ENCODE results near the gene HIP1R. TPM values are rescaled to one million over a fixed set of nuclear protein-coding genes. Genes with fewer than 3 reads are reported as not detected.

The HIP1R gene
- total and polyA plus RNA-seq, 8 donors = 23.7 to 36.7 (median 30.4) TPM

DNA sequence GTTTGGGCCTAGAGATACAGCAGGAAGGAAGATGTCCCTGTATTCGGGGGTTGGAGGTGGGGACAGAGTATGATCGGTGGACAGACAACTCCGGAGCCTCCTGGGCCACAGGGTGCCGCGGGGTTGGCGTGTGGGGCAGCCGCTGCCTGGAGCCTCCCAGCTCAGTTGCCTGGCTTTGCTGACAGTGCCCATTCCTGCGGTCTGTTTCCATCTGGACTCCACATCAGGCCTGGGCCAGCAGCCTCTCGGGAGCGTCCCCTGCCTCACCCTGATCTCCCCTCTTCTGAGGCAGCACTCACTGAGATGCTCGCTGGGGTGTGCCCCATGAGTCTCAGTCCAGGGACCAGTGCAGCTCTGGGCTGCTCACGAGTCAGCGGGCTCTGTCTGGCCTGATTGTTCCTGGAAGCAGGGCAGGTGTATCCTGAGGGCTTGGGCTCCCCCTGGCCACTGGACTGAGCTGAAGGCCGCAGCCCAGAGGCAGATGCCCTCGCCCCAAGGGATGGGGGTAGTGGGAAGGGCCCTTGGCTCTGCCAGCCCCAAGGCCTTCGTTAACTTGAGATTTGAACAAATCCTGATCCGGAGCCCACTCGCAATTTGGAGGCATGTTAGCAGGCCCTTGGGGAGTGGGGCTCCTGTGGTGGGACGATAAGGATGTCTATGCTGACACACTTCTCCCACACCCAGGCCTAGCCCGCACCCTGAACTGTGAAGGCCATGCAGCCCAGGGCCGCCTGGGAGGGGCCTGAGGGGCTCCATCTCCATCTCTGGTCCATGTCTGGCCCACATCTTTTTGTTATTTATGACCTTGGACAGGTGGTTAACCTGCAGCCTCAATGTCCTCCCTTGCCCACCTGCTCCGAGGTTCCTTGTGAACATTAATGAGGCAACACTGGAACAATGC, 7.5 kb downstream of the HIP1R start:
- intact Hi-C loops (cut with DNase I) = no loop called here
- DNase-seq (no peak), ATAC-seq (peak; percentile 14)
- H3K4me1 ChIP-seq = peaks cover 5 to 25% of the 10 kb centered on the region in 2 donors
- H3K36me3 ChIP-seq = no peaks in the 10 kb centered on the region
- no peaks in the 10 kb centered on the region for H3K9me3 ChIP-seq
- H3K4me3 ChIP-seq = no peak overlapping the region
- H3K27ac ChIP-seq = peak overlapping the region; percentile 45 to 67
- no peaks in the 10 kb centered on the region for H3K27me3 ChIP-seq
- TF ChIP-seq CTCF (IDR thresholded peaks at IDR 0.05) = no peak

- H3K27ac ChIP-seq = no peak overlapping the region
- intact Hi-C loops (cut with DNase I) = no loop called here
- peaks cover 5 to 20% of the 10 kb centered on the region in 2 donors for H3K4me1 ChIP-seq
- TF ChIP-seq CTCF (IDR thresholded peaks at IDR 0.05) = no peak
- no peaks in the 10 kb centered on the region for H3K9me3 ChIP-seq
- H3K4me3 ChIP-seq = no peak overlapping the region
- DNase-seq (no peak), ATAC-seq (no peak)
- H3K36me3 ChIP-seq = peaks cover 0 to 3% of the 10 kb centered on the region in 2 donors
- H3K27me3 ChIP-seq = no peaks in the 10 kb centered on the region
These were observed 8.2 kb downstream of the HIP1R start for GRCh38 chr12:122843455-122843854.

GRCh38 chr12:122844366-122844971, 9.2 kb downstream of the HIP1R start:
- TF ChIP-seq CTCF (IDR thresholded peaks at IDR 0.05) = no peak
- DNase-seq (no peak), ATAC-seq (no peak)
- Histone ChIP-seq H3K4me1 (peaks cover 8 to 21% of the 10 kb centered on the region in 2 donors), H3K9me3 (no peaks in the 10 kb centered on the region), H3K27me3 (no peaks in the 10 kb centered on the region), H3K27ac (no peak overlapping the region), H3K36me3 (peaks cover 0 to 8% of the 10 kb centered on the region in 2 donors), H3K4me3 (no peak overlapping the region)
- intact Hi-C loops (cut with DNase I) = no loop called here

- intact Hi-C loops (cut with DNase I) = no loop called here
- H3K4me1 ChIP-seq = peaks cover 11 to 22% of the 10 kb centered on the region in 2 donors
- peaks cover 0 to 8% of the 10 kb centered on the region in 2 donors for H3K36me3 ChIP-seq
- H3K27me3 ChIP-seq = no peaks in the 10 kb centered on the region
- H3K27ac ChIP-seq = no peak overlapping the region
- ATAC-seq = no peak
- DNase-seq = no peak
- no peaks in the 10 kb centered on the region for H3K9me3 ChIP-seq
- H3K4me3 ChIP-seq = no peak overlapping the region
- no peak for TF ChIP-seq CTCF (IDR thresholded peaks at IDR 0.05)
These were observed 10.0 kb downstream of the HIP1R start for GRCh38 chr12:122845041-122845864.

All from left lung (tissue), 10 donors.